ENCODE results near the gene CCDC92B.

The CCDC92B gene

DNA sequence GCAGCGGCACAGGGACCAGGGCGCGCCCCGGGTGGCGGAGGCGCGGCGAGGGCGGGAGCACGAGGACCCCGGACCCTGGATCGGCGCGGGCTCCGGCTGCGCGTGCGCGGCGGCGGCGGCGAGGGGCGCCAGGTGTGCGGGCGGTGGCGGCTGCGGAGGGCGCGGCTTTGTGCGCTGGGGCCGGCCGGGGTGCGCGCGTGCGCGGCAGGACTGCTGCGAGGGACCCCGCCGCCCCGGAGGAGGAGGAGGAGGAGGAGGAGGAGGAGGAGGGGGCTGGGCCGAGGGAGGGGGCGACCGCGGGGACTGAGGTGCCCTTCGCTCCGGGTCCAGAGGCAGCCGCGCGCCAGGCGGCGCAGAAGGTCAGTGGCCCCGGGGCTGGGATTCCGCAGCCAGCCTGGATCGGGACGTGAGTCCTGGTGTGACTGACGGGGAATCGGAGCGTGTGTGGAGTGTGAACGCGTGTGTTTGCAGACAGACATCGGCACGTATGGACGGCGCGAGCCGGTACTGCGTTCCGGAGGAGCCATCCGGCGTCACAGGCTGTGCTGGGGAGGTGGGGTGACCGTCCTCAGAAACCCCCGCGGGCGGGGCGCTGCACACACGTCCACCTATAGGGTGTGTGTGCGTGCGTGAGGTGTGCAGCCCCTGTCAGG is 27.3 kb upstream of the CCDC92B start:
- no peak for DNase-seq
- Histone ChIP-seq H3K27me3 (replicated peaks) (peaks cover 25% of the 10 kb centered on the region), H3K27ac (no peak overlapping the region), H3K4me3 (ENCODE audit: low read depth, low read length) (no peak overlapping the region), H3K36me3 (replicated peaks) (no peaks in the 10 kb centered on the region)
- in situ Hi-C loops (cut with HindIII; ENCODE audit: low pct_ligation_motif_present, low sequenced_read_pairs), result no loop called here
- TF ChIP-seq, protein P1, sequence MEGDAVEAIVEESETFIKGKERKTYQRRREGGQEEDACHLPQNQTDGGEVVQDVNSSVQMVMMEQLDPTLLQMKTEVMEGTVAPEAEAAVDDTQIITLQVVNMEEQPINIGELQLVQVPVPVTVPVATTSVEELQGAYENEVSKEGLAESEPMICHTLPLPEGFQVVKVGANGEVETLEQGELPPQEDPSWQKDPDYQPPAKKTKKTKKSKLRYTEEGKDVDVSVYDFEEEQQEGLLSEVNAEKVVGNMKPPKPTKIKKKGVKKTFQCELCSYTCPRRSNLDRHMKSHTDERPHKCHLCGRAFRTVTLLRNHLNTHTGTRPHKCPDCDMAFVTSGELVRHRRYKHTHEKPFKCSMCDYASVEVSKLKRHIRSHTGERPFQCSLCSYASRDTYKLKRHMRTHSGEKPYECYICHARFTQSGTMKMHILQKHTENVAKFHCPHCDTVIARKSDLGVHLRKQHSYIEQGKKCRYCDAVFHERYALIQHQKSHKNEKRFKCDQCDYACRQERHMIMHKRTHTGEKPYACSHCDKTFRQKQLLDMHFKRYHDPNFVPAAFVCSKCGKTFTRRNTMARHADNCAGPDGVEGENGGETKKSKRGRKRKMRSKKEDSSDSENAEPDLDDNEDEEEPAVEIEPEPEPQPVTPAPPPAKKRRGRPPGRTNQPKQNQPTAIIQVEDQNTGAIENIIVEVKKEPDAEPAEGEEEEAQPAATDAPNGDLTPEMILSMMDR (IDR thresholded peaks at IDR 0.05; ENCODE audit: low read depth, low read length, missing control alignments), result no peak

DNA sequence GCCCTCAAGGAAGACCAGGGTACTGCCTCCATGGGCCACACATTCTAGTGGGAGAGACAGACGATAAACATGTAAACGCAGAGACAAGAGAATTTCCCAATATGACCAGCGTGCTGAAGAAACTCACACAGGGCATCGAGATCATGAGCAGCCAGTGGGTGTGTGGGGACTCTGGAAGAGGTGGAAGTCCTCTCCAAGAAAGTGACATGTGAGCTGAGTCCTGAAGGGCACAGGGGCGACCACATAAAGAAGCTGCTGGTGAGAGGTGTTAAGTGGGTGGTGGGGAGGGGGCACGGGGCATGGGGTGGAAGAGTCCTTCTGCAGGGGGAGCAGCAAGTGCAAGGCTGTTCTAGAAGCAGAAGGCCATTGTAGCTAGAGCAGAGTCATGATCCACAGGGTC is 25.8 kb upstream of the CCDC92B start:
- in situ Hi-C loops (cut with HindIII; ENCODE audit: low pct_ligation_motif_present, low sequenced_read_pairs), result no loop called here
- Histone ChIP-seq H3K27me3 (replicated peaks) (peaks cover 25% of the 10 kb centered on the region), H3K36me3 (replicated peaks) (no peaks in the 10 kb centered on the region), H3K4me3 (ENCODE audit: low read depth, low read length) (no peak overlapping the region), H3K27ac (no peak overlapping the region)
- TF ChIP-seq, protein P1 (IDR thresholded peaks at IDR 0.05; ENCODE audit: low read depth, low read length, missing control alignments), result no peak
- no peak for DNase-seq

DNA sequence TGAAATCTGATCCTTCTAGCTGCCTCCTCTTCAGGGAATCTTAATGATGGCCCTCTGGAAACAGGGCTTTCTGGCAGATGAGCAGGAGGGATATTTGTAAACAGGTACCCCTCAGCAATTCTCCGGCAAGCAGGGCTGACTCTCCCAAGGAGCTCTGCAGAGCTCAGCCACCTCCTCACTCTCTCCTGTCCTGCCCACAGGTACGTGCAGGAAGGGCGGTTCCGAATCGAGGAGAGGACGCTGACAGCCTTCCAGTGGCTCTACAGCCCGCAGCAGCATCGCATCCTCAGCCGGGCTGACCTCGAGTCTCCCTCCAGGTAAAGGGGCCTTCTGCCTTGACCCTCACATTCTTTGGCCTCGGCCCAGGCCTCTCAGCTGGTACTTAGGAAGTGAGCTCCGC is 20.7 kb upstream of the CCDC92B start:
- Histone ChIP-seq H3K4me3 (ENCODE audit: low read depth, low read length) (no peak overlapping the region), H3K36me3 (replicated peaks) (no peaks in the 10 kb centered on the region), H3K27ac (no peak overlapping the region), H3K27me3 (replicated peaks) (no peaks in the 10 kb centered on the region)
- TF ChIP-seq, protein P1 (IDR thresholded peaks at IDR 0.05; ENCODE audit: low read depth, low read length, missing control alignments), result no peak
- in situ Hi-C loops (cut with HindIII; ENCODE audit: low pct_ligation_motif_present, low sequenced_read_pairs), result no loop called here
- DNase-seq, result no peak

DNA sequence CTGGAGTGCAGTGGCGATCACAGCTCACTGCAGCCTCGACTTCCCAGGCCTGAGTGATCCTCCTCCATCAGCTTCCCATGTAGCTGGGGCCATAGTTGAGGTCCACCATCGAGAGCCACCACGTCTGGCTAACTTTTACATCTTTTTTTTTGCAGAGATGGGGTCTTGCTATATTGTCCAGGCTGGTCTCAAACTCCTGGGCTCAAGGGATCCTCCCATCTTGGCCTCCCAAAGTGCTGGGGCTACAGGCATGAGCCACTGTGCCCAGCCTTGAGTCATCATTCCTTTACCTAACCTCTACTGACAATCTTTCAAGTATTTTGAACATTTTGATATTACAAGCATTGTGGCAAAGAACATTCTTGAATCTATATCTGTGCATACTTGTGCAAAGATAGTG is 9.4 kb upstream of the CCDC92B start:
- H3K27me3 ChIP-seq (replicated peaks), result peaks cover 25% of the 10 kb centered on the region
- no peak for DNase-seq
- in situ Hi-C loops (cut with HindIII; ENCODE audit: low pct_ligation_motif_present, low sequenced_read_pairs), result no loop called here

DNA sequence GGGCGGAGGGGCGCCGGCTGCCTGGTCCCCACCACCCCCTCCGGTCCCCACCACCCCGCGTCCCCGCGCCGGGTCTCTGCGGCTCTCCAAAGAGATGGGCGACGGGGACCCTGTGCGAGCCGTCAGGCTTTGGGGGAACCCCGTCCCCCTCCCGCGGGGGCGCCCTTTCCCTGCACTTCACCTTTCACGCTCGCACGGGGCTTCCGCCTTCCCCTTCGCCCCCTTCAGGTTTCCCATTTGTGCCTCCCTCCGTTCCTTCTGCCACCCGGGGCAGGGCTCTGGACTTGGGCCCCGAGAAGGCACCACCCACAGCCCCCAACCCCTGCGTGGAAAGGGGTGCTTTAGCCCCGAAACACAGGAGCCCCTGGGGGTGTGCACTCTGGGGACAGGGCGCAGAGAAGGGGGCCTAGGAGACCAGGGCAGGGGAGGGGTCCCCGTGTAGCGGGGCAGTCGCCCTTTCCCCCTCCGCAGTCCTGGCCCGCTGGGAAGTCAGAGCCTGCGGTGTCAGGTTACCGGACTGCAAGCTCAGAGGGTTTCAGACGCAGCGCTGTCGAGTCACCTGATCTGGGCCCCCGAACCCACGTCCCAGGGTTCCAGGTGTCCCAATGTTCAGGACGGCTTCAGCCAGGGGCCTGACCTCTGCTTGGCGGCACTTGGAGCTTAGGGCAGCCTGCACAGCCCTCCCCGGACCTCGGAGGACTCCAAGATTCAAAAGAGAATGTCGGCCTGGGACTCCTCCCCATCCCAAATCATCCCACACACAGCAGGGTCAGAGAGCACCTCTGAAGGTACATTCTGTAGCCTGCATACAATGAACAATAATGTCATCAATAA is 6.7 kb upstream of the CCDC92B start:
- Histone ChIP-seq H3K27ac (no peak overlapping the region), H3K36me3 (replicated peaks) (no peaks in the 10 kb centered on the region), H3K4me3 (ENCODE audit: low read depth, low read length) (no peak overlapping the region), H3K27me3 (replicated peaks) (peaks cover 25% of the 10 kb centered on the region)
- TF ChIP-seq, protein P1 (IDR thresholded peaks at IDR 0.05; ENCODE audit: low read depth, low read length, missing control alignments), result no peak
- in situ Hi-C loops (cut with HindIII; ENCODE audit: low pct_ligation_motif_present, low sequenced_read_pairs), result no loop called here
- peak; percentile 3 for DNase-seq

More for the DNA sequence above, 9.4 kb upstream of the CCDC92B start:
- TF ChIP-seq, protein P1 (IDR thresholded peaks at IDR 0.05; ENCODE audit: low read depth, low read length, missing control alignments), result no peak
- Histone ChIP-seq H3K27ac (no peak overlapping the region), H3K4me3 (ENCODE audit: low read depth, low read length) (no peak overlapping the region), H3K36me3 (replicated peaks) (no peaks in the 10 kb centered on the region)

Data from brain microvascular endothelial cell (primary cell).